ENCODE results near the gene ERCC6L2.

Gene ERCC6L2

DNA sequence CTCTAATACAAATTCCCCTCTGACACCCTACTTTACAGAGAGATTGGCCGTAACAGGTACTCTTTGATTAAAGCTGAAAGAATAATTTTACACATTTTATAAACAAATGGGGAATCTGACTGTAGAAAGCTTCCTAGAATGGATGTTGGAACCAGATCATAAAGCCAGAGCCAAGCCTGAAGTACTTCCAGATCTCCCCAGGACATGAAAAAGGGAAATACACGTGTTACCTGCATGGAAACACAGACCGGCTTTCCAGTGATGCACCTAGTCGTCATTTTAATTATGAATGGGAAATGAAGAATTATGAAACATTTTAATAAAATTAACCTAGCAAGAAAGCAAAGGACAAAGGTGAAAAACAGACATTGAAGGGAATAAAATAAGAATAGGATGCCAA lies 66.5 kb downstream of the ERCC6L2 start:
- peaks cover 19% of the 10 kb centered on the region for H3K9me3 ChIP-seq (ENCODE audit: control insufficient read depth, low read length)
- no peaks in the 10 kb centered on the region for H3K4me1 ChIP-seq (ENCODE audit: control insufficient read depth, insufficient read depth, low read length, poor library complexity, severe bottlenecking)
- no peak overlapping the region for H3K4me3 ChIP-seq (ENCODE audit: extremely low read depth, insufficient read depth, low read length, poor library complexity, severe bottlenecking)
- no peak overlapping the region for H3K27ac ChIP-seq (ENCODE audit: low read depth, low read length, severe bottlenecking)
- H3K36me3 ChIP-seq (ENCODE audit: control insufficient read depth, insufficient read depth, low read length): peaks cover 64% of the 10 kb centered on the region
- no CpG with 5 or more reads among the region's 4 CpGs for WGBS, 2 experiments (ENCODE audit: insufficient coverage in 2 of 2)

DNA sequence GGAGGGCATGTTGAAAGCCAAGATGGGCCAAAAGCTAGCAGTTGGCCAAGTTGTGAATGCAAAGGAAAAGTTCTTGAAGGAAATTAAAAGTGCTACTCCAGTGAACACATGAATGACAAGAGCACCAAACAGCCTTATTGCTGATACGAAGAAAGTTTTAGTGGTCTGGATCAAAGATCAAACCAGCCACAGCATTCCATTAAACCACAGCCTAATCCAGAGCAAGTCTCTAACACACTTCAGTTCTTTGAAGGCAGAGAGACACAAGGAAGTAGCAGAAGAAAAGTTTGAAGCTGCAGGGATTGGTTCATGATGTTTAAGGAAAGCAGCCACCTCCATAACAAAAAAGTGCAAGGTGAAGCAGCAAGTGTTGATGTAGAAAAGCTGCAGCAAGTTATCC lies 71.6 kb downstream of the ERCC6L2 start:
- Histone ChIP-seq H3K4me1 (ENCODE audit: control insufficient read depth, insufficient read depth, low read length, poor library complexity, severe bottlenecking) (no peaks in the 10 kb centered on the region), H3K4me3 (ENCODE audit: extremely low read depth, insufficient read depth, low read length, poor library complexity, severe bottlenecking) (no peak overlapping the region), H3K9me3 (ENCODE audit: control insufficient read depth, low read length) (peaks cover 26% of the 10 kb centered on the region), H3K36me3 (ENCODE audit: control insufficient read depth, insufficient read depth, low read length) (peaks cover 66% of the 10 kb centered on the region), H3K27ac (ENCODE audit: low read depth, low read length, severe bottlenecking) (no peak overlapping the region)
- 100% methylated on average over 1 of the region's 1 CpG; no CpG with 5 or more reads in 1 of the 2 experiments for WGBS, 2 experiments (ENCODE audit: insufficient coverage in 2 of 2)

DNA sequence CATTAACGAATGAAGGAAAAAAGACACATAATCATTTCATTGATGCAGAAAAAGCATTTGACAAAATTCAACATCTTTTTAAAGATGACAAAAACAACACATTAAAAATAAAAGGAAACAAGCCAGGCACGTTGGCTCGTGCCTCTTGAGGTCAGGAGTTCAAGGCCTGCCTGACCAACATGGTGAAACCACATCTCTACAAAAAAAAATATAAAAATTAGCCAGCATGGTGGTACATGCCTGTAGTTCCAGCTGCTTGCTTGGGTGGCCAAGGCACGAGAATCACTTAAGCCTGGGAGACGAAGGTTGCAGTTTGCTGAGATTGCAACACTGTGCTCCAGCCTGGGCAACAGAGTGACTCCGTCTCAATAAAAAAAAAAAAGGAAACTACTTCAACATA lies 77.0 kb downstream of the ERCC6L2 start:
- H3K36me3 ChIP-seq (ENCODE audit: control insufficient read depth, insufficient read depth, low read length): peaks cover 62% of the 10 kb centered on the region

DNA sequence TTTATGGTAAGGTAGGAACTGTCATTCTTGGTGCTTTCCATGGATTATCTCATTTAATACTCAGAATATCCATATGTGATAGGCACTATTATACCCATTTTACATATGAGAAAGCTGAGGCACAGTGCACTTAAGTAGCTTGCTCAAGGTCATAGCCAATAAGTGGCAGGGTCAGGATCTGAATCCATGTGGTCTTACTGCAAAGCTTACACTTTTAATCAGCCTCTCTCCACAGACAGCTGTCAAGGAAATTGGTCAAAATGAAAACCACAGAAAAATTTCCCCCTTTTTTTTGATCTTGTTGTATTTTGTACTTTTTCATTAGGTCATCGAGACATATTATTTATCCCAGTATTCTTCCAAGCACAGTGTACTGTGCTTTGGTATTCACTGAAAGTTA lies 78.5 kb downstream of the ERCC6L2 start:
- Histone ChIP-seq H3K4me1 (ENCODE audit: control insufficient read depth, insufficient read depth, low read length, poor library complexity, severe bottlenecking) (no peaks in the 10 kb centered on the region), H3K27ac (ENCODE audit: low read depth, low read length, severe bottlenecking) (no peak overlapping the region), H3K9me3 (ENCODE audit: control insufficient read depth, low read length) (no peaks in the 10 kb centered on the region), H3K4me3 (ENCODE audit: extremely low read depth, insufficient read depth, low read length, poor library complexity, severe bottlenecking) (no peak overlapping the region), H3K36me3 (ENCODE audit: control insufficient read depth, insufficient read depth, low read length) (peaks cover 58% of the 10 kb centered on the region)
- WGBS, 2 experiments (ENCODE audit: insufficient coverage in 2 of 2): no CpG with 5 or more reads among the region's 1 CpG

More for the DNA sequence above, 77.0 kb downstream of the ERCC6L2 start:
- peaks cover 10% of the 10 kb centered on the region for H3K9me3 ChIP-seq (ENCODE audit: control insufficient read depth, low read length)
- no peak overlapping the region for H3K4me3 ChIP-seq (ENCODE audit: extremely low read depth, insufficient read depth, low read length, poor library complexity, severe bottlenecking)
- H3K4me1 ChIP-seq (ENCODE audit: control insufficient read depth, insufficient read depth, low read length, poor library complexity, severe bottlenecking): no peaks in the 10 kb centered on the region
- H3K27ac ChIP-seq (ENCODE audit: low read depth, low read length, severe bottlenecking): no peak overlapping the region
- 97 to 100% methylated on average over 1 to 6 of the region's 6 CpGs for WGBS, 2 experiments (ENCODE audit: insufficient coverage in 2 of 2)

DNA sequence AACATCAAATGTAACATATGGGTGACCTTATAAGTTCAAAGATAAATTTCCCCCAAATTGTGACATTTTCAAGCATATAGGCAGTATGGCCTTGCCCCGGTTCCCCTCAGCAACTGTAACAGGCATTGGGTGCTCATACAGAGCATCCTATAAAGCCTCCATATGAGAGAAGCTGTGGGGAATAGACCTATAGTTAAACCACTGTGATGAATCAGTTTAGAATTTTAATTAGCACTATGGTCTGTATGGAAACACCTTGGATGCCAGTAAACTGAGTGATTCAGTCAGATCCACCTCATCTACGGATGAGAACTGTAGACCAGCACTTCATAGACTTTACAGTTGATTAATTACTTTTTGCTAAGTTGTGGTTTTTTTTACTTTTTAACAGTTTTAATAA lies 79.4 kb downstream of the ERCC6L2 start:
- WGBS, 2 experiments (ENCODE audit: insufficient coverage in 2 of 2): no CpG with 5 or more reads among the region's 2 CpGs
- Histone ChIP-seq H3K9me3 (ENCODE audit: control insufficient read depth, low read length) (no peaks in the 10 kb centered on the region), H3K36me3 (ENCODE audit: control insufficient read depth, insufficient read depth, low read length) (peaks cover 56% of the 10 kb centered on the region), H3K4me3 (ENCODE audit: extremely low read depth, insufficient read depth, low read length, poor library complexity, severe bottlenecking) (no peak overlapping the region), H3K4me1 (ENCODE audit: control insufficient read depth, insufficient read depth, low read length, poor library complexity, severe bottlenecking) (no peaks in the 10 kb centered on the region), H3K27ac (ENCODE audit: low read depth, low read length, severe bottlenecking) (no peak overlapping the region)

DNA sequence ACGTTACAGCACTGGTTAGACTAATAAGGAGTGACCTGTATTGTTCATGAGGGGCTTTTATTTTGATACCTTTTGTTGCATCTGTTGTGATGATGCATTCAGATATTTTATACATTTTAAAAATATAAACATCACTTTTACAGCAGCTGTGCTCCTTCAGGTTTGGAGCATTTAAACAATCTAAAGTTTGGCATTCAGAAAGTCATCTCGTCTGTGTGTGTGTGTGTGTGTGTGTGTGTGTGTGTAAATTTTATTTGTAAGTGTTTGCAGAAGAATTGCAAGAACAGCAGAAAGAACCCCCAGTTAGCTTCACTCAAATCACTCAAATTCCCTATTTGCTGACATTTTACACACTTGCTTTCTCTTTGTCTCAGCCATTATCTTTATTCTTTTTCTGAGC lies 87.4 kb downstream of the ERCC6L2 start:
- Histone ChIP-seq H3K27ac (ENCODE audit: low read depth, low read length, severe bottlenecking) (no peak overlapping the region), H3K4me1 (ENCODE audit: control insufficient read depth, insufficient read depth, low read length, poor library complexity, severe bottlenecking) (no peaks in the 10 kb centered on the region), H3K36me3 (ENCODE audit: control insufficient read depth, insufficient read depth, low read length) (peaks cover 31% of the 10 kb centered on the region), H3K9me3 (ENCODE audit: control insufficient read depth, low read length) (no peaks in the 10 kb centered on the region), H3K4me3 (ENCODE audit: extremely low read depth, insufficient read depth, low read length, poor library complexity, severe bottlenecking) (no peak overlapping the region)
- WGBS, 2 experiments (ENCODE audit: insufficient coverage in 2 of 2): no CpG with 5 or more reads among the region's 2 CpGs

DNA sequence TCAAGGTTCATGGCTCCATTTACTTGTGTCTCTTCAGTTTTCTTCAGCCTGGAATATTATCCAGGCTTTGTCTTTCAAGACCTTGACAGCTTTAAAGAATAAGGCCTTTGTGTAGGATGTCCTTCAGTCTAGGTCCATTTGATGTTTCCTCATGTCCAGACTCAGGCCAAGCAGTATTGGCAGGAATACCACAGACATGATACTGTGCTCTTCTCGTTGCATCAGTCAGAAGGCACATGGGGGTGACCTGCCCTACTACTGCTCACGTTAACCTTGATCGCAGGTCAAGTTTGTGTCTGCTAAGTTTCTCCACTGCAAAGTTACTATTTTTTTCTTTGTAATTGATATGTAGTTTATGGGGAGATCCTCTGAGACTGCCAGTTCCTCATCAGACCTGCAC lies 88.2 kb downstream of the ERCC6L2 start:
- WGBS, 2 experiments (ENCODE audit: insufficient coverage in 2 of 2): 100% methylated on average over 1 to 2 of the region's 3 CpGs
- Histone ChIP-seq H3K9me3 (ENCODE audit: control insufficient read depth, low read length) (no peaks in the 10 kb centered on the region), H3K4me3 (ENCODE audit: extremely low read depth, insufficient read depth, low read length, poor library complexity, severe bottlenecking) (no peak overlapping the region), H3K27ac (ENCODE audit: low read depth, low read length, severe bottlenecking) (no peak overlapping the region), H3K36me3 (ENCODE audit: control insufficient read depth, insufficient read depth, low read length) (peaks cover 29% of the 10 kb centered on the region), H3K4me1 (ENCODE audit: control insufficient read depth, insufficient read depth, low read length, poor library complexity, severe bottlenecking) (no peaks in the 10 kb centered on the region)

DNA sequence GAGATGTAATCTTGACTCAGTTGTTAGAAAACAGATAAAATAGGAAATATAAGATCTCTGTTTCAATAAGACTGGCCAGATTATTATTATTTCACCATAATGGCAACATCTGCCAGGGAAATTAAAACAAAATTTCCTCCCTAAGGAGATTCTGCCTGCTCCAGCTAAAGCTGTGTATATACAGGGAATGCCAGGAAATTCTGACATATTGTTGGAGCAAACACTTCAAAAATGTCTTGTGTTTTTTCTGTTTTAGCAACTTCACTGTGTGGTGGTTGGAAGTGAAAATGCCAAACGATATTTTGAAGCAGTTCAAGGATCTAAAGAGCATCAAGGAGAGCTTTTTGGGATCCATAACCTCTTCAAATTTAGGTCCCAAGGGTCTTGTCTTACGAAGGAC lies 90.8 kb downstream of the ERCC6L2 start:
- H3K36me3 ChIP-seq (ENCODE audit: control insufficient read depth, insufficient read depth, low read length): peaks cover 18% of the 10 kb centered on the region
- H3K4me3 ChIP-seq (ENCODE audit: extremely low read depth, insufficient read depth, low read length, poor library complexity, severe bottlenecking): no peak overlapping the region
- H3K4me1 ChIP-seq (ENCODE audit: control insufficient read depth, insufficient read depth, low read length, poor library complexity, severe bottlenecking): no peaks in the 10 kb centered on the region
- WGBS, 2 experiments (ENCODE audit: insufficient coverage in 2 of 2): 67 to 89% methylated on average over 1 of the region's 2 CpGs
- H3K27ac ChIP-seq (ENCODE audit: low read depth, low read length, severe bottlenecking): no peak overlapping the region
- H3K9me3 ChIP-seq (ENCODE audit: control insufficient read depth, low read length): no peaks in the 10 kb centered on the region

DNA sequence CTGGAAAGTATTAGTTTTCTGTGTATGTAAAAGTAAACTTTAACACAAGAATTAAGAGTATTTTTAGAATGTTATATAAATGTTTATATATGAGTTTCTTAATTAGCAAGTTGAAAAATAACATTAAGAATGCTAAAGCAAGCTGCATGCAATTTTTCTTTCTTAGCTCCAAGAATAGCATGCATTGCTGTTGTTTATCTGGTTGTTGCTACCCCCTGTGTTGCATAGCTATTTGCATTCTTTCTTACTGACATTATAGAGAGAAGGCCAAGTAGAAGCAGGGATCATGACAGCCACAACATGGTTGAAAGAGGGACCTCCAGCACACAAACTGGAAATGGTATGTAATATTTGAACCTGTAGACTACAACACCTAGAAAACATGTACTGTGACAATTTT lies 94.8 kb downstream of the ERCC6L2 start:
- no peaks in the 10 kb centered on the region for H3K9me3 ChIP-seq (ENCODE audit: control insufficient read depth, low read length)
- no peak overlapping the region for H3K4me3 ChIP-seq (ENCODE audit: extremely low read depth, insufficient read depth, low read length, poor library complexity, severe bottlenecking)
- H3K27ac ChIP-seq (ENCODE audit: low read depth, low read length, severe bottlenecking): no peak overlapping the region
- peaks cover 38% of the 10 kb centered on the region for H3K36me3 ChIP-seq (ENCODE audit: control insufficient read depth, insufficient read depth, low read length)
- H3K4me1 ChIP-seq (ENCODE audit: control insufficient read depth, insufficient read depth, low read length, poor library complexity, severe bottlenecking): no peaks in the 10 kb centered on the region

DNA sequence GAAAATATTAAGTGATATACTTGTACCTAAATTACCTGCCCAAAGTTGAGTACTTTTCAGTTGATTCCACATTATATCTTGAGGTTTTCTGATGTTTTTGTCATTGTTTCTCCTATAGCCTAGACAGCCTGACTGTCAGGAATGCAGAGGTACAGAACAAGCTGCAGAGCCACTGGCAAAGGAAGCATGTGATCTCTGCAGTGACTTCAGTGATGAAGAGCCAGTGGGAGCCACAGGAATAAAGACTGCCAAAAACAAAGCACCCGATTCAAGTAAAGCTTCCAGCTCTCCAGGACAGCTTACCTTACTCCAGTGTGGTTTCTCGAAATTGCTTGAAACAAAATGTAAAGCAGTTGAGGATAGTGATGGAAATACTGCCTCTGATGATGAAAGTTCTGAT lies 96.3 kb downstream of the ERCC6L2 start:
- H3K9me3 ChIP-seq (ENCODE audit: control insufficient read depth, low read length): no peaks in the 10 kb centered on the region
- H3K36me3 ChIP-seq (ENCODE audit: control insufficient read depth, insufficient read depth, low read length): peaks cover 36% of the 10 kb centered on the region
- H3K27ac ChIP-seq (ENCODE audit: low read depth, low read length, severe bottlenecking): no peak overlapping the region
- H3K4me1 ChIP-seq (ENCODE audit: control insufficient read depth, insufficient read depth, low read length, poor library complexity, severe bottlenecking): no peaks in the 10 kb centered on the region
- WGBS, 2 experiments (ENCODE audit: insufficient coverage in 2 of 2): 80% methylated on average over 1 of the region's 2 CpGs; no CpG with 5 or more reads in 1 of the 2 experiments
- H3K4me3 ChIP-seq (ENCODE audit: extremely low read depth, insufficient read depth, low read length, poor library complexity, severe bottlenecking): no peak overlapping the region

DNA sequence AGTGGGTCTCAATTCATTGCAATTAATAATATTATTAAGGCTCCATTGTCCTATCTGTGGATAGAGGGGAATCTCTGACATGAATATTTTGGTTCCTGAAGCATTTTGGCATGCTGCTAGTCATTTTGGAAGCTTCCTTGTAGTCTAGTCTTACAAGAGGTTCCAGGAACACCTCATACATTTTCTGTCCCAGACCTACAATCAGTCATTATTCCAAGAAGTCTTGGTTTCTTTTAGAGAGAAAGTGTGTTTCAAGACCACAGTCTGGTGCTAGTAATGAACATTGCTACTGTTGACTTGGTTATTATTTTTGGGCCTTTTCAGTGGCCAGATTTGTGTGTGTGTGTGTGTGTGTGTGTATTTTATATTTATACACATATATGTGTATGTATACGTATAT lies 98.9 kb downstream of the ERCC6L2 start:
- Histone ChIP-seq H3K4me3 (ENCODE audit: extremely low read depth, insufficient read depth, low read length, poor library complexity, severe bottlenecking) (no peak overlapping the region), H3K36me3 (ENCODE audit: control insufficient read depth, insufficient read depth, low read length) (peaks cover 29% of the 10 kb centered on the region), H3K4me1 (ENCODE audit: control insufficient read depth, insufficient read depth, low read length, poor library complexity, severe bottlenecking) (no peaks in the 10 kb centered on the region), H3K9me3 (ENCODE audit: control insufficient read depth, low read length) (no peaks in the 10 kb centered on the region), H3K27ac (ENCODE audit: low read depth, low read length, severe bottlenecking) (no peak overlapping the region)
- no CpG with 5 or more reads among the region's 1 CpG for WGBS, 2 experiments (ENCODE audit: insufficient coverage in 2 of 2)

DNA sequence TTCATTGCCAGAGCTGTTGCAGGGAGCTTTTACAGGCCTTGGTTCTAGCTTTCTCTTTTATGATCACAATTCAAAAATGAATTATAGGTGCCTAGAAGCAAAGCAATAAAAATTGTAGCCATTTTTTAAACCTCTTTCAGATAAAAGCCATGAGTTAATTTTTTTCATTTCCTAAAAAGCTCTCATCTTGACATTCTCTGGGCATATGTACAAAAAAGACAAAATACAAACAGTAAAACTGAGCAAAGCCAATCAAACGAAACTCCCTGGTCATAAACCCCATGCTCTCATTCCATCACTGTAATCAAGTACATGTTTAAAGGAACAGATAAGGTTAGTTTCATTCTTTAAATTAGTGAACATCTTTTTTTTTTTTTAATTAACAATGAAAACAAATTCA lies 101.9 kb downstream of the ERCC6L2 start:
- H3K36me3 ChIP-seq (ENCODE audit: control insufficient read depth, insufficient read depth, low read length): peaks cover 24% of the 10 kb centered on the region
- H3K4me3 ChIP-seq (ENCODE audit: extremely low read depth, insufficient read depth, low read length, poor library complexity, severe bottlenecking): no peak overlapping the region
- peaks cover 6% of the 10 kb centered on the region for H3K4me1 ChIP-seq (ENCODE audit: control insufficient read depth, insufficient read depth, low read length, poor library complexity, severe bottlenecking)
- no CpG with 5 or more reads among the region's 1 CpG for WGBS, 2 experiments (ENCODE audit: insufficient coverage in 2 of 2)
- no peak overlapping the region for H3K27ac ChIP-seq (ENCODE audit: low read depth, low read length, severe bottlenecking)
- H3K9me3 ChIP-seq (ENCODE audit: control insufficient read depth, low read length): no peaks in the 10 kb centered on the region
